T follicular helper cell (primary cell): ENCODE measurements around the gene CDH16.
A peak's percentile ranks its signal among the peaks of the same experiment; 100 is the strongest.

ENCODE experiments used
- DNase-seq: peaks from one replicate; pipeline ENCODE4 v3.0.0-alpha.2; 2020; ENCODE audit warnings: low read depth

Gene CDH16

DNA sequence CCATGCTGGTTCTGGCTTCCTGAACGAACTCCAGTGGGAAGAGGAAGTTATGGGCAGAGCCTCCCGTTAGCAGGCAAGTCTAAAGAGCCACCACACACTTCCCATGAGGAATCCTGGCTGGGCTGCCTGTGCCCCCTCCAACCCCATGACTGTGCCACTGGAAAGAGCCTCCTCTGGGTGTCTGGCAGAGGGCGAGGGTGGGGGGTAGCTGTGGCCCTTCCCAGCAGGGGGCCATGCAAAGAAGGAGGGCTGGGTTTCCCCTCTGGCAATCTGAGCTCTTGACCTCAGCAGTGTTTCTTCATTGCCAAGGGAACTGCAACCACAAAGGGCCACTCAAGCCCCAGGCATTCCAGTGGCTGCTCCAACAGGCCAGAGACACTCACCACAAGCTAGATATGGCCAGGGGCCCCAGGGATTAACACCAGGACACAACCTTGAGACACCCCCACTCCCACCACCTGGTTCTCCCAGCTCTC, 8.3 kb upstream of the CDH16 start:
- DNase-seq = no peak

DNA sequence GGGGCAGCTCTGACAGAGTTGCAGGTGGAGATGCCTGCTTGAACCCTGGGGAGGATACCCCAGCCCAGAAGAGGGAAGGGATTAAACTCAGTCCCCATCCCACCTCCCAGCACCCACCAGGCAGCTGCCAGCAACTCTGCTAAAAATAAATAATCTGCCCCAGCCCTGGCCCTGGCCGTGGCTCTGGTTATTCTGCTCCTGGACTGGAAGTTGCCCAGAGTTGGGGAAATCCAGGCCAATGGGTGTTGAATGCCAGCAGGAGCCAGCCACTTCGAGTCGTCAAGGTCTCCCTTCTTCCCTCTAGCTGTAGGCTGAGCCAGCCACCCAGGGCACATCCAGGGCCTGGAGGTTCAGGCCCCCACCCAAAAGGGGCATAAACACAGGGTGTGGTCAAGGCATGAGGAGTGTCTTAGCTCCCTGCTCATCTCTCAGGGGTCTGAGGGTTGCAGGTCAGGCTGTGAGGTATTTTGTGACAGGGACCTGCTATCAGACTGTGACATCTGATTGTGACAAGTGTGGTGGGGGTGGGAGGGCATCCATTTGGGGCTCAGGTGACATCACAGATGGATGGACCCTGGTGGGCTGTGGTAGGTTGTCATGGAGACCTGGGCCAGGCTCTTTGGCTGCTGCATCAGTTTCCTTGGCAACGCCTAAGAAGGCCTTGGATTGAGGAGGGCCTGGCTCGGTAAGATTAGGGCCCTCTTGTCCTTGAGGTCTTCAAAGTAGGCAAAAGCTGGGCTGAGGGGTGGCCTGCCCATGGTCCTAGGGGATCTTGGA, 7.7 kb upstream of the CDH16 start:
- no peak for DNase-seq

DNA sequence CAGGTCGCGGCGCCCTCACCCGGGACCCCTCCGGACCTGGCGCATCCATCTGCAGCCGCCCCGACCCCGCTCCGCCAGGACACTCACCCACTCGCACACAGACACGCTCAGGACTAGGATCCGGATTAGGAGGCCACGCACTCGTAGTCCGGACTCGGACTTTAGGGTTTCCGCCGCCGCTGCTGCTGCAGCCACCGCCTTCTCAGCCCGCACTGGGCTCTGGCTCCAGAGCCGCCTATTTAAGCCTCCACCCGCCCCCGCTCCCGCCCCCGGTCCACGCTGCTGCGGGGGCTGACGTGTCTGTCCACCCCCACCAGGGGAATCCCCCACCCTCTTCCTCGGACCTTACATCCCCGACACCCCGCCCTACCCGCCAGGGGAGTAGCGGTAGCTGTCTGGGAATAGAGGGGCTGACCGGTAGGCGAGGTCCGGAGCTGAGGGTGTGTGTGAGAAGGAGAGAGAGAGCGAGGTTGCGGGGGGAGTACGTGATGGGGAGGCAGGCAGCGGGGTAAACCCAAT, 6.7 kb upstream of the CDH16 start, which contains the start of gene RRAD:
Gene RRAD, minus strand, starts transcription at position 214 of the 519 bp plus-strand sequence. CDS start 356 bp downstream, outside the sequence.
- no peak for DNase-seq

DNA sequence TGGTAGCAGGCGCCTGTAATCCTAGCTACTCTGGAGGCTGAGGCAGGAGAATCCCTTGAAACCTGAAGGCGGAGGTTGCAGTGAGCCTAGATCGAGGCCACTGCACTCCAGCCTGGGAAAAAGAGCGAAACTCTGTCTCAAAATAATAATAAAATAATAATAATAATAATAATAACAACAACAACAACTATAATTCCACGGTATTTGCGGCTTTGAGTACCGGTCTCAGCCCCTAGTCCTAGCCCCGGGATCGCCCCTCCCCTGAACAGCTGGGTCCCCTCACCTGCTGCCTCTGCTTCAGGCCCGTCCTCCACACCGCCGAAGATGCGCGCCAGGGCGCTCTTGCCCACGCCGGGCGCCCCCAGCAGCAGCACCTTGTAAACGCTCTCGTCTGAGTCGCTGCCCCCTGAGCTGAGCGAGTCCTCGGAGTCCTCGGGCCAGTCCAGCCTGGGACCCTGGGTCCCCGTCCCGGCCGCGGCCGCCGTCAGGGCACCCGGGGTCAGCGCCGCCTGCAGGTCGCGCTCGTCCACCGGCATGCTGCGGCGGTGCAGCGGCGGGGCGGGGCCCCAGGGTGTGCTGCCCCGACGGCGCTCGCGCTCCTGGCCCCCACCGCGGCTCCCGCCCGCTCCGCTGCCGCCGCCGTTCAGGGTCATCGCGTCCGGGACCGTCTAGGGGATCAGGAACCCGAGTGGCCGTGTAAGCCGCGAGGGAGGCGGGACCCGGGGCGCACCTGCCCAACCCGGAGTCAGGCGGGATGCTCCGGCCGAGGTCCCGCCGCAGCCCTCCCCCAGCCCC, 6.0 kb upstream of the CDH16 start:
- peak; percentile 12 for DNase-seq

DNA sequence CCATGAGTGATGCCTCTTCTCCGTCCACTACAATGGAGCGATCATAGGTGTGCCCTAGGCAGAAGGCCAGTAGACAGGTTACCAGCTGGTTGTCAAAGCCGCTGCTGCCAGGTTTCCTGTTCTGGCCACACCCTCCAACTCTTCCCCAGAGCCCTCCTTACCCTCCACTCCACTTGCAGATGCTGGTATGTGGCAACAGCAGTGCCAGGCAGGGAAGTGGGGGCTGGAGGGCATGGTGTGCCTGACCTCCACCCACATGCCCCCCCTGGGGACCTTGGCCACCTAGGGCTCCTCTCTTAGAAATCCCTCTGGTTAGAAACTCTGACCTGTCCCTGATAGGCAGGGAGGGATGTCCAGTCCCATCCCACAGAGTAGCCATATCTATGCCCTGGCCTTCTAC, 5.2 kb upstream of the CDH16 start:
- DNase-seq = no peak

DNA sequence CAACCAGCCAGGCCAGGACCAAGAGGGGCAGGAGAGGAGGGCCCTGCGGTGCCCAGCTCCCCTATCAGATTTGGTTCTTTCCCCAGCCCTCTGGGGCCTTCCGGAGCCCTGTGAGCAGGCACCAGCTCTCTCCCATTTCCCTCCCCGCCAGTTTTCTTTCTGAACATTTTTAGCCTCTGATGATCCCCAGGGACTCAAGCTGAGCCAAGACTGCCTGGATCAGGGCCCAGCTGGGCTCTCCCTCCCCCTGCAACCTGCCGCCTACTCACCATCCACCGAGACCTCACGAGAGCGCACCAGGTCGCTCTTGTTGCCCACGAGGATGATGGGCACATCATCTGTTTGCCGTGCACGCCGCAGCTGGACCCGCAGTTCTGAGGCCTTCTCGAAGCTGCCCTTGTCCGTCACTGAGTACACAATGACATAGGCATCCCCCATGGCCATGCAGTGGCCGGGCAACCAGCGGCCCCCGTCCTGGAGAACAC, 4.6 kb upstream of the CDH16 start:
- no peak for DNase-seq

DNA sequence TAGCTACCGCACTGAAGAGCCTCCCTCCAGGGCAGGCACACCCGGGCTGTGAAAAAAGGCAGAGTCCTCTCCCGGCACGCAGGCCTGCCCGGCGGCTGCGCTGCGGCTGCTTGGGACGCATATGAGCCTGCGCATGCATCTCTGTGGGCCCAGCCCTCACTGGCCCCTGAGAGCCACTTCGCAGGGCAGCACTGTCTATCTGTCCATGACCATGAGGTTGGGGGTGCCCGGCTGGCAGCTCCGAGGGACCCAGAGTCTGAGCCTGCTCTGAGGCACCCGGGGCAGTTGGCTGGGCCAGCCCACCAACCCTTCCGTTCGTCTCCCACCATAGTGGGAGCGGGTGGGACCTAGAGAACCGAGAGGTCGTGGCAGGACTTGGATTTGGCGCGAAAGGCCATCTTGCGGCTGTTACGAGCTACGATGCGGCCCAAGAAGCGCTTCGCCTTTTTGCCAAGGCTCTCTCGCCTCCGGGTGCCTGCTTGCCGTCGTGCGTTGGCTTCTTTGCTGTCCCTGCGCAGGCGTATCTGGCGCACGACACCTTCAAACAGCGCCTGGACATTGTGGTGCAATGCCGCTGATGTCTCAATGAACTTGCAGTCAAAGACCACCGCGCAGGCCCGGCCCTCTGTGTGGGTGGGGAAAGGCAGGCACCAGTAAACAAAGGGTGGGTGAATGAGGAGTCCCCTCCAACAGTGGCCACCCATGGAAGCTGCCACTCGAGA, 3.2 kb upstream of the CDH16 start:
- no peak for DNase-seq

DNA sequence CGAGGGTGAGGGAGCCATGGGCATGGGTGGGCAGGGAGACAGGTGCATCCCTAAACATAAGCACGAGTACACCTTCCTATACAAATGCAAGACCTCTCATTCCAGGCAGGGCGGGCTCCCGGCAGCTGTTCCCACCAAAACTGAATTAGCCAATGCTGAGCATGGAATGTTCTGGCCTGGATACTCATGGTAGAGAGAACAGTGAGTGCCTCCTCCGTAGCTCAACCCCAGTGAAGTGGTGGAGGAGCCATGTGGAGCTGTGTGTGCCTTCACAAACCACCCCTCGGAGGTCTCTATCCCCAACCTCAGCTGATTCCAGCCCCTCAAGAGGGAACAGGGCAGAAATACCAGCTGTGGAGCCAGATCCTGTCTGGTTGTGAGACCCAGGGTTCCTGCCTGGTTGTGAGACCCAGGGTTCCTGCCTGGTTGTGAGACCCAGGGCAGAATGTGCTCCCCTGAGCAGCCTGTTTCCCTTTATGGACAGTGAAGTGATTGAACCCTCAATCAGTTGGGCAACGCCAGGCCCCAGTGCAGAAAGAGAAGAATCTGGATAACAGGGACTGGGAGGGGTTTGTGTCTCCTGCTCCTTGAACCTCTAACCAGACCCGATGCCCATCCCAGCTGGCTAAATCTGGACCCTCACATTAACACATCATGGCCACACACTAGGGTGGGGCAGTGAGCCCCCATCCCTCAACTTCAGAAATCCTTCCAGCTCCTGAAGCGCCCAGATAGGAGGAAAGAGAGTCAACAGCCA, 2.4 kb upstream of the CDH16 start:
- no peak for DNase-seq

DNA sequence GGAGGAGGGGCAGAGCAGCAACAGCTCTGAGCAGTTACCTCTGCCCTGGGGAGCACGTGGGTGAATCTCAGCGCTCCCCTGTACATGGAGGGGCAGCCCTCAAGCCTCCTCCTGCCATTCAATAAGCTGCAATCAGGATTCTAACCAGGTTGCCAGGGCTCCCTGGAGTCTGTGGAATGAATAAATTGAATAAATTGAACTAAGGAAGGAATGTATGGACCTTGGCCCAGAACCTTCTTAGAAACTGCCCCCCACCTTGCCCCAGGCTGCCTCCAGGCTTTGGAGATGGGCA, 1.6 kb upstream of the CDH16 start:
- no peak for DNase-seq

DNA sequence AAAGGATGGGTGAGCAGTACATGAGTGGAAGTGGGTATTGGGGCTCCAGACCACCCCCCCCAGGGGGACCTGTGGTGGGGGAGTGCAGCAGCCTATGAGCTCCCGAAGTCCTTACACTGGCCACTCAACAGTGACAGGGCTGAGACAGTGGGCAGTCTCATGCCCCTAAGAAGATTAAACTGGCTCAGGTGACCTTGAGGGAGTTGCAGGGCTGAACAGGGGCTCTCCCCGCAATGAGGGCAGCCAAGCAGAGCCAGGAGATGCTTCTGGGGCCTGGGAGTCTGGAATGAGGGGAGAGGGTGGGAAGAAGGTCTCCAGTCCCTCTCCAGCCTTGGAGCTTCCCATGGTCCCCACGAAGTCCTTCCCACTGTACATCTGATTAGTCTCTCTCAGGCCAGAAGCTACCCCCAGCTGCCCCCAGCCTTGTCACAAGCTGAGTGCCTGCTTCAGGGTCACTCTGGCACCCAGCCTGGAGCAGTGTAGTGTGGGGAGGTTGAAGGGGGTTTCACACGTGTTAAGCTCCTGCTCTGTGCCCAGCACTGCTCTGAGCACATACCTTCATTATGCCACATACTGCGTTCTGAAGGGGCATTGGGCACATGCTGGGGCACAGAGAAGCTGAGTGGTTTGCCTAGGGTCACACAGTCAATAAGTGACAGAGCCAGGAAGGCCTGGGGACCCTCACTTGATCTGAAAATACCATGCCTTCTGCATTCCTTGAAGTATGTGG, 1.0 kb upstream of the CDH16 start:
- DNase-seq = no peak

DNA sequence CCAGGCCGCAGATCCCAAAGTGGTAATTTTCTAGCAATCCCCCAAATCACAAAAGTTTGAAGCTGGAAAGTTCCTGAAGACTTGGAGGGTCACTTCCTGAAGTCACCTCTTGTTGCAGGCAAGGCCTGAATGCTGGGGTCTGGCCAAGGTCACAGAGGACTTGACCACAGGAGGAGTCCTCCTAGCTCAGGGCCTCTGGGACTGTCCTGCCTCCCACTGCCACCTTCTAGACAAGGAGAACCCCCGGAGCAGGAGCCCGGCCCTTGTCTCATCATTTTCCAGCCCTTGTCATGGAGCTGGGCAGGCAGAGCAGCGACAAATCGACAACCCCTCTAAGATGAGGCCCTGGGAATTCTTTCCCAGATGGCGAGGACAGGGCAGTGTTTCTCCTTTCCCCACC, 330 bp downstream of the CDH16 start:
- DNase-seq = no peak

DNA sequence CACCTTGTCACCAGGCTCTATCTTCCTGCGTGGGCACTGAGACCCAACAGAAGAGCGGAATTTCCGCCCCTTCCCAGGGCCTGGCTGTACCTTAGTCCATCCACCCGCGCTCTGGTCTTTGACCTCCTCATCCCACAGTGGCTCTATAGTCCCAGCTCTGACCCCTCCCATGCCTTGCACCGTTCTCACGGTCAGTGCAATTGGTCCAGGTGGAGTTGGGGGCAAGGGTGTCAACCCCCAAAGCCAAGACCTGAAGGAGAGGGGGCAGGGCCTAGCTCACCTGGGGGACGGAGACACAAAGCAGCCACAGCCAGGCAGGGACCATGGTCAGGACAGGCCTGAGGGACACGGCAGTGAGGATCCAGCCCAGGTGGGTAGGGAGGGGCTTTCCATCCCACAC, 944 bp downstream of the CDH16 start:
- DNase-seq = no peak

DNA sequence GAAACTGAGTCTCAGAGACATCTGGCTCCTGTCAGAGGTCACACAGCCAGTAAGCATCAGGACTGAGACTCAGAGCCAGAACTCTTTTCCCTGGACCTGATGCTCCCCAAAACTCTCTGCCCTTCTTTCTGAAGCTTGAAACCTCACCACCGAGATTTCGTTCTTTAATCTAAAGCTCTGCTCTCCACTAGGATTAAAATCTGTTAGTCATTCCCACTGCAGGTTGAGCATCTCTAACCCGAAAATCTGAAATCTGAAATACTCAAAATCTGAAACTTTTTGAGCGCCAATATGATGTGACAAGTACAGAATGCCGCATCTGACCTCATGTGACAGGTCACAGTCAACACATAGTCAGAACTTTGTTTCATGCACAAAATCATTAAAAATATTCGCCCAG, 2.2 kb downstream of the CDH16 start:
- no peak for DNase-seq

DNA sequence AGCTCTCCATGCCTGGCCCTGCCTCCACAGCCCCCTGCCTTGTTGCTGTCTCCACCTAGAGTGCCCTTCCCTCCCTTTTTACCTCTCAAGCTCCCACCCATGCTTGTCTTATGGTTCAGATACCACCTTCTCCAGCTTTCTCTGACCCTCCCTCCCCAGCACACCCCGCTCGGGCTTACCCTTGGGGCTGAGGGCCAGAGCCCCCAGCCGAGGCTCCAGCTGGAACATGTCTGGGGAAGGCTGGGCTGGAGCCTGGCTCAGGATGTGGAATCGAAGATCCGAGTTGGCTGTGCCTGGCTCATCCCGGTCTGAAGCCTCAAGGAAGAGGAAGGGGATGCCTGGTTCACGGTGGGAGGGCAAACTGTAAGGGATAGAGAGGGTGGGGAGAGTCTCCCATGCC, 3.6 kb downstream of the CDH16 start:
- DNase-seq = no peak

DNA sequence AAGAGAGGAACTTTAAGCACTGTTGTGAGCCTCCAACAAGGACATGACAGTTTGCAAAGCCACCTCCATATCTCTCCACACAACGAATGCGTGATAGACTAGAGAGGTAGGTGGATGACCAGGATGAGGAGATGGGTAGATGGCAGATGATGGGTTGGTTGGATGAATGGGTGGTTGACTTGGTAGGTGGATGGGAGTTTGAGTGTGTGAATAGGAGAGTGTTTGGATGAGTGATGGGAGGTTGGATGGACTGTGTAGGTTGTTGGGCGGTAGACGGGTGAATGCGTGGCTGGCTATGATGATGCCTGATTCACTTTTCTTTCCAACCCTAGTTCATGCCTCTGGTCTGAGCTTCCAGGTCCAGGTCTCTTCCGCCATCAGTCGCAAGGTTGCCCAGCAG, 4.1 kb downstream of the CDH16 start:
- DNase-seq = no peak

DNA sequence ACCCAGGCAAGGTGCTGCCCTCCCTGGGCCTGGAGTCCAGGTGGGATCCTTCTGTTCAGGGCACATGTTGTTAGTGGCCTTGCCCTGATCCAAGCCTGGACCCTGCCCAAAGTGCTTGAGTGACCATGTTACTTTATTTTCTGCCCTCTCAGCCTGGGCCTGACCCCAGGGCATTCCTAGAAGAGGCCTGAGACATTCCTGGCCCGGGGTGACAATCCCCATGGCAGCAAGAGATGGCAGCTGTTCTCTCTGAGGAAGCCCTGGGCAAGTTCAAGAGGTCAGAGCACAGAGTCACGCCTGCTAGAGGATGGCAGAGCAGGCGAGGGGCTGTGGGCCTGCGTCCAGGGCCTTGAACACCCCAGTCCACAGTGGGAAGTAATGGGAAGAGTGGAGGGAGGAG, 5.0 kb downstream of the CDH16 start:
- no peak for DNase-seq

DNA sequence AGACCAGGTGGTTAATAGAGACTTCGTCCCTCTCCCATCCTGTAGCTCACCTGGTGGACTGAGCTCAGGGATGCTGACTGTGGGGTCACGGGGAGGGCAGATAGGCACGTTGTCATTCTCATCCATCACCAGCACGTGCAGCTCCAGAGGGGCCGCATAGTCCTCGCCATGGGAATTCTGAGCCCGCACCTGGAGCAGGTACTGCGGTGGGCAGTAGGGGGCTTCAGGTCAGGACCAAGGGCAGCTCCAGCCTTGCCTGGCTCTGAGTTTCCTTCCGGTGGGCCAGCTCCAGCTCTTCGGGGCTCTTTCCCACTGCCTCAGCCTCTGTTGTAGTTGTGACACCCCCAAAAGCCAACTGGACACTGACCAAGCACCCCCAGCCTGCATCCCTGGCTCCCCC, 5.6 kb downstream of the CDH16 start:
- DNase-seq = no peak

DNA sequence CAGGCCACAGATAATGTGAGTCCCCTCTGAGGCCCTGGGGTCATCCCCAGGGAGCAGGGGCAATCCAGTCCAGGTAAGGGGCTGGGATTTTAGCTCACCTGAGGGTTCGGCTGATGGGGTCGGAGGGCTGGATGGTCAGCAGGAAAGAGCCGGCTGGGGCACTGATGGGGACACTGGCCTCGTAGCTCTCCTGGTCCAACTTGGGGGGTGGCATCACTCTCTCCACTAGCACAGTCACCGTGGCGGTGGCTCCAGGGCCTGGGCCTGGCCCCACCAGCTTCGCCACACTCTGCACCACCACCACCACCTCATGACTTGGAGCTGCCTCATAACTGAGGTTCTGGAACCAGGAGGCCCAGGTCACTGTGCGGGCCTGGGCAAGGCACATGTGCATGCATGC, 6.9 kb downstream of the CDH16 start:
- DNase-seq = no peak

DNA sequence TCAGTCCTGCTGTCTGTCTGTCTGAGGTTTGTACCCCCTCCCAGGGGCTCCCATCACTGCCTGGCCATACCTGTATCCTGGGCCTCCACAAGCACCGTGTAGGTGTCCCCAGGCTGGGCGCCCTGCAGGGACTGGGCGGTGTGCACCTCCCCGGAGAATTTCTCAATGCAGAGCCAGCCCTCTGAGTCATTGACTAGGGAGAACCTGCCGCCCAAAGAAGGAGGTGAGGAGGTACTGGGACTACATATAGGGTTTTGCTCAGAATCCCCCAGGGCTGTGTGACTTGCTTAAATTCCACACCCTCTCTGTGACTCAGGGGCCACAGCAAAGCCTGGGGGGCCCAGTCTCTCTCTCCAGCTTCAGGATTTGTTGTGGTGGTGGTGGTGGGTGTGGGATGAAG, 7.6 kb downstream of the CDH16 start:
- no peak for DNase-seq

DNA sequence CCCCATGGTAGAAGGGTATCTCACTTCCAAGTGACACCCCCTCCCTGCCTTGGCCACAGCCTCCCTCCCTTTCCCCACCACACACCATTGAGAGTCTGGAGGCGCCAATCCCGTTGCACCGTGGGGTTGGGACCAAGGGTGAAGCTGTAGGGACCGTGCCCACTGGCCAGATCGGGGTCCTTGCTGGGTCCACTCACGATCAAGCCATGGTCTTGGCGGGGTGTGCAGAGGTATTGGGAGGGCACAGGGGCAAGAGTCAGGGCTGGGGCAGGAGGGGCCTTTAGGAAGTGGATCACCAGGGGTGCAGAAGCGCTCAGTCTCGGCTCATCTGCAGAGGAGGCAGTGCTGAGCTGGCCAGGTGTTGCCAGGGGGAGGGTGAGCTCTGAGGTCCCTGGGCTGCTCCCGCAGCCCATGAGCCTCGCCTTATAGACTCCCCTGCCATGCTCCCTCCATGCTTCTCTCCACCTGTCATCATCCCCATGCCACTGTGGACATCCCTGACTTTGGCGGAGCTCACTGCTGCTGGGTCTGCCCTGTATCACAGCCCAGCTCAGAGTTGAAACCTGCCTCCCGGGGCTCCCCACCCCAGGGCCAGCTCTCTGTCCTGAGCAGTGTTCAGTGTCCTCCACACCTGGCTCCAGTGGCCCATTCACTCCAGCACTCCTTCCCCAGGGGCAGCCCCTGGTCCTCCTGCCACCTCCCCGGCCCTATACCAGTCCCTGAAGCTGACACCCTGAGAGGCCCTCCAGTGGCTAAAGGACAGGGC, 8.3 kb downstream of the CDH16 start:
- DNase-seq = no peak
